KG1 (cell line): Measurements from ENCODE around the gene SYNJ1.
"Not testable (repeated sequence)": the region's sequence is repeated elsewhere in the genome, so short reads cannot be mapped to it uniquely, and the experiment has no call there.

Experiments used
- DNase-seq: peaks from one replicate; lab custom pipeline; 2025; lab: John Stamatoyannopoulos, UW

SYNJ1 gene

DNA sequence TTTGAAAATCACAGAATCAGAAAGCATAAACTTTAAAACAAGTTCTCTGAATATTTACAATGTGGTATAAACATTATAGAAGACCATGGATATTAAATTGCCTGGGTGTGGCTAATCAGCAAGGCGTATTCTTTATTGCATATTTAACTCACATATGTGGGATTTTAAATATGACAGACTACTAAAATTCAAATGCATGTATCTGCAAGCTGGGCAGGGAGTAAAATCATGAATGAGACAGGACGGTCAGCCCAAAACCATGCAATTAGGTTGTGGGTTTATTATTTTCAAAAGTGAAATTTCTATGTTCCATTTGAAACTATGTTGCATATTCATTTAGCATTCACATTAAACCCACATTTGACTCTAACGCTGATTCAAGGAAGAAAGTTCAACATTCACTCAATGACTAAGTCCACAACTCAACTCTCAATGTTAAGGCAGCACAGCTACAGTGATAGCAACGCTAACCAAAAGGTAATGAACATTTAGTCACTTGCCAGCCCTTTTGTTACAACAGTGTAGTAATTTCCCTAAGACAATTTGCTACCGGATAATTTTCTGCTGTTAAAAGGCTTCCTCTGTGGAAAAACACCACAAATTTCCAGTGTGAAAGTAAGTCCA is 6.3 kb upstream of the SYNJ1 start:
- DNase-seq = no peak

DNA sequence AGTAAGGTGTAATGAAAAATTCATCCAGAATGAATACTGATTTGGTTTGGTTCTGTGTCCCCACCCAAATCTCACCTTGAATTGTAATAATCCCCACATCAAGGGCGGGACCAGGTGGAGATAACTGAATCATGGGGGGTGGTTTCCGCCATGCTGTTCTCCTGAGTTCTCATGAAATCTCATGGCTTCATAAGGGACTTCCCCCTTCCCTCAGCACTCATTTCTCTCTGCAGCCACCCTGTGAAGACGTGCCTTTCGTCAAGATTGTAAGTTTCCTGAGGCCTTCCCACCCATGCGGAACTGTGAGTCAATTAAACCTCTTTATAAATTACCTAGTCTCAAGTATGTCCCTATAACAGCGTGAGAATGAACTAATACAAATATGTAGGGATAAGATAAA is 5.5 kb upstream of the SYNJ1 start:
- DNase-seq = no peak

DNA sequence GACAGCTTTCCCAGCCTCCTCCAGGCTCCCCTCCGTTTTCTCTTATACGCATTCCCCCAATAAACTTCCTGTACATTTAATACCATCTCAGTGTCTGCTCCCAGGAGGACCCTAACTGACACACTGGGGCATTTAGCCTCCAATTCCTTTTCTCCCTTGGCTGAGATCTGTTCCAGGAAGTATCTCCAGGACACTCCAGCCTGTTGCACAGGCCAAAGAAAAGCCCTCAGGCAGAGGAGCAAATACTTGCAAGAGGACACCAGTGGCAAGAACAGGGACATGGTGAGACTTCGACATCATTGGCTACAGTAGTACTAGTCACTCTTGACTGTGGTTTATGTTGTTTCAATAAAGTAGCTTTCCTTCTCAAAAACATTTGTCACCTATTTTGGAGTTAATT is 4.7 kb upstream of the SYNJ1 start:
- DNase-seq = no peak

GRCh38 chr21:32728848-32729247 is 1.0 kb upstream of the SYNJ1 start:
- DNase-seq = no peak

- DNase-seq = no peak
Measured at GRCh38 chr21:32728456-32728839, 635 bp upstream of the SYNJ1 start.

- DNase-seq = peak; percentile 41
Measured at GRCh38 chr21:32726839-32727686, 750 bp downstream of the SYNJ1 start.

GRCh38 chr21:32719085-32719484 is 8.7 kb downstream of the SYNJ1 start:
- DNase-seq = no peak

GRCh38 chr21:32717851-32718316 is 9.9 kb downstream of the SYNJ1 start:
- DNase-seq = peak; percentile 49

DNA sequence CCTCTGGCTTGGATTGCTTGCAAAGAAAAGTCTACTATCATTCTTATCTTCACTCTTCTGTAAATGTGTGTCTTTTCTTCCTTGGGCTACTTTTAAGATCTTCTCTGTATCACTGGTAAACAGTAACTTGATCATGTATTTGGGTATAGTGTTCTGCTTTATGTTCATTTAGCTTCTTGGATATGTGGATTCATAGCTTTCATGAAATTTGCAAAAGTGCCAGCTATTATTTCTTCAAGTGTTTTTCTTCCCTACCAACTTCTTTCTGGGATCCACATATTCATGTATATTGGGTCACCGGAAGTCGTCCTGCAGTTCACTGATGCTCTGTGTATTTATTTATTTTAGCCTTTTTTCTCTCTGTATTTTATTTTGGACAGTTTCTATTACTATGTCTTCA is 11.3 kb downstream of the SYNJ1 start:
- no peak for DNase-seq

GRCh38 chr21:32713726-32714125 is 14.1 kb downstream of the SYNJ1 start:
- DNase-seq = no peak

DNA sequence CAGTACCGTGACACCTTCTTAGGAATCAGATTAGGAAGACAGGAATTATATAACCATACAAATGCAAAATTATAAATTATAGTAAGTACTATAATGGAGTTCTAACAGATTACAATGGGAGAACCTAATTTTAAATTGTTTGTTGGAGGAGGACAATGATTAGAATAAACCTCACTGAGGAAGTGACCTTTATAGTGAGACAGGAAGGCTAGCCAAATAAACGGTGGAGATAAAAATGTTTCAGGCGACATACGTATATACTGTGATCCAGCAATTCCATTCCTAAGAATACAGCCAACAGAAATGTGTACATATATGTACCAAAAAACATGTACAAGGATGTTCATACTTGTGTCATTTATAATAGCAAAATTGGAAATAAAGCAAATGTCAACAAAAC is 15.2 kb downstream of the SYNJ1 start:
- DNase-seq = no peak

GRCh38 chr21:32712043-32712442 is 15.8 kb downstream of the SYNJ1 start:
- no peak for DNase-seq

- DNase-seq = no peak
Measured at GRCh38 chr21:32710987-32711386, 16.8 kb downstream of the SYNJ1 start.

- DNase-seq = no peak
Measured at GRCh38 chr21:32710069-32710784, 17.6 kb downstream of the SYNJ1 start.

- DNase-seq = no peak
Measured at GRCh38 chr21:32708069-32708468, 19.7 kb downstream of the SYNJ1 start.

GRCh38 chr21:32705901-32706300 is 21.9 kb downstream of the SYNJ1 start:
- no peak for DNase-seq

- no peak for DNase-seq
Measured at GRCh38 chr21:32705139-32705538, 22.7 kb downstream of the SYNJ1 start.

- DNase-seq = no peak
Measured at GRCh38 chr21:32702702-32703101, 25.1 kb downstream of the SYNJ1 start.

GRCh38 chr21:32698971-32699693 is 28.7 kb downstream of the SYNJ1 start:
- no peak for DNase-seq

DNA sequence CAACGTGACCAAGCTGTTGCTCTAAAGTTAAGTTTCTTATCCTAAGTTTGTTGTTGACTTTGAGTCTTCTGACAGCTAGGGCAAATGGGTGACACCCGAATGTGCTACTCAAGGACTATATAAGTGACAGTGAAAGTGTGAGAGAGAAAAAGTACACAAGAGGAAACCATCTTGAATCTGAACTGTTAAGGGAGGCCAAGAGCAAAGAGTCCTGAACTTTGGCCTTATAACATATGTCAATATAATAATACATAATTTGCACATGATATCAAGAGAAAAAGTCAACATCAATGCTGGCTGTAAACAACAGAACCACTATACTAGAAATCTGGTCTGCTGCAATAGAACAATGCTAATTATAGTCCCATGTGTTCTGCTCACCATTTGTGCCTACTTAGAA is 29.5 kb downstream of the SYNJ1 start:
- DNase-seq = no peak

GRCh38 chr21:32695482-32695881 is 32.3 kb downstream of the SYNJ1 start:
- not testable (repeated sequence) for DNase-seq

GRCh38 chr21:32693581-32693980 is 34.2 kb downstream of the SYNJ1 start:
- no peak for DNase-seq
